IgD-negative memory B cell (primary cell): ENCODE results near the gene SUSD4. TPM values are rescaled to one million over a fixed set of nuclear protein-coding genes. Genes with fewer than 3 reads are reported as not detected.

Source experiments
- H3K27ac Mint-ChIP-seq, 3 donors: one replicate each; pipeline ENCODE4 v1.8.0; 2020 to 2022; ENCODE audit warnings: mild to moderate bottlenecking in 3 of 3, mixed read lengths in 3 of 3, moderate library complexity in 1 of 3
- H3K27me3 Mint-ChIP-seq: one replicate; pipeline ENCODE4 v1.8.0; 2021; ENCODE audit warnings: mixed read lengths
- H3K36me3 Mint-ChIP-seq: one replicate; pipeline ENCODE4 v1.8.0; 2020; ENCODE audit warnings: mild to moderate bottlenecking, mixed read lengths
- H3K4me1 Mint-ChIP-seq, 3 donors: one replicate each; pipeline ENCODE4 v1.8.0; 2020 to 2022; ENCODE audit warnings: mixed read lengths in 3 of 3, mild to moderate bottlenecking in 1 of 3
- H3K4me3 Mint-ChIP-seq, 4 donors: one replicate each; pipeline ENCODE4 v1.8.0; 2020 to 2022; ENCODE audit warnings: mild to moderate bottlenecking in 4 of 4, mixed read lengths in 4 of 4, moderate library complexity in 3 of 4
- H3K9me3 Mint-ChIP-seq, 3 donors: one replicate each; pipeline ENCODE4 v1.8.0; 2020 to 2021; ENCODE audit warnings: mixed read lengths in 3 of 3, mild to moderate bottlenecking in 1 of 3
- polyA plus RNA-seq: library from polyadenylated mRNA; unstranded; fragments of 300-500 nt; fragmentation: Illumina TruSeq; gene quantifications from one replicate; pipeline ENCODE4 v1.2.3, GENCODE V29; 2021

SUSD4 gene
- polyA plus RNA-seq, 1 donor from 2014 or later, result 0.29 TPM

DNA sequence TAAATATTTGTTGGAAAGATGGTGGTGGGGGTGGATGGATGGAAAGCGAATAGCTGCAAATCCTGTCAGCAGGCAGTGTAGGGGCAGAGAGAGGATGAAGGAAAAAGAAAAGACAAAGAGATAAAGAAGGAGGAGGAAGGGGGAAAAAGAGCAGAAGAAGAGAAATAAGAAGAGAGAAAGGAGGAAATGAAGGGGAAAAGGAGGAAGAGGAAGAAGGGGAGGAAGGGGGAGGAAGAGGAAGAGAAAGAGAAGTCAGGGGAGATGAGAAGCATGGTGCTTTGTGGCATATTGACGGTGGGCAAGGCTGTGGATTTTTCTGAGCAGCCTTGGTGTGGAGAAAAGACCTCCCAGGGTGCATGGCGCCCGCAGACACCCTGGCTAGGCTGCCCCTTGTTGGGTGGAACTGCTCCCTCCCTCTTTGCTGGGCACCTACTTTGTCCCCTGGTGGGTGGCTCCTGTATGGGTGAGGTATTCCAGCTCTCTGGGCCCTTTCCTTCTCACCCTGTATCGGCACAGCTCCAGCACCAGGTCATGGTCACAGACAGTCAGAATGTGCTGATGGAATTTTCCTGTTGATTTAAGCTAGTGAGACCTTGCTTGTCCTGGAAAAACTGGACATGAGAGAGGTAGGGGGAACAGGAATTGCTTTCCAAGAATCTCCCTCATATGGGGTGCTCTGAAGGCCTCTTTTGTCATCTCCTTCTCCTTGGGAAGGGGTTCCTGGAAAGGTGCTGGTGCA lies 175.2 kb downstream of the SUSD4 start:
- peaks cover 10% of the 10 kb centered on the region for H3K27me3 Mint-ChIP-seq
- H3K27ac Mint-ChIP-seq, result no peak overlapping the region
- no peak overlapping the region for H3K4me3 Mint-ChIP-seq
- peaks cover 0 to 5% (median 1%) of the 10 kb centered on the region in 3 donors for H3K4me1 Mint-ChIP-seq
- H3K36me3 Mint-ChIP-seq, result no peaks in the 10 kb centered on the region
- no peaks in the 10 kb centered on the region for H3K9me3 Mint-ChIP-seq

DNA sequence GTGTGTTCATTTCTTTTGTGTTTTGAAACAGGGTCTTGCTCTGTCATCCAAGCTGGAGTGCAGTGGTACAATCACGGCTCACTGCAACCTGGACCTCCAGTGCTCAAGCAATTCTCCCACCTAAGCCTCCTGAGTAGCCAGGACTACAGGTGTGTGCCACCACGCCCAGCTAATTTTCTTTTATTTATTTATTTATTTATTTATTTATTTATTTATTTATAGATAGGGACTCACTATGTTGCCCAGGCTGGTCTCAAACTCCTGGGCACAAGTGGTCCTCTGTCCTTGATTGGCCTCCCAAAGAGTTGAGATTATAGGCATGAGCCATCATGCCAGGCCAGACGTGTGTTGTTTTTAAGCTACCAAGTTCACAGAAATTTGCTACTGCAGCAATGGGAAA lies 177.2 kb downstream of the SUSD4 start:
- Mint-ChIP-seq H3K9me3 (no peaks in the 10 kb centered on the region), H3K36me3 (no peaks in the 10 kb centered on the region), H3K27me3 (peaks cover 5% of the 10 kb centered on the region), H3K4me1 (peaks cover 0 to 5% (median 1%) of the 10 kb centered on the region in 3 donors), H3K27ac (no peak overlapping the region), H3K4me3 (no peak overlapping the region)

GRCh38 chr1:223183268-223183862 lies 180.6 kb downstream of the SUSD4 start:
- Mint-ChIP-seq H3K27me3 (peaks cover 19% of the 10 kb centered on the region), H3K36me3 (no peaks in the 10 kb centered on the region), H3K4me3 (no peak overlapping the region), H3K4me1 (peaks cover 0 to 3% (median 0%) of the 10 kb centered on the region in 3 donors), H3K9me3 (no peaks in the 10 kb centered on the region), H3K27ac (no peak overlapping the region)

DNA sequence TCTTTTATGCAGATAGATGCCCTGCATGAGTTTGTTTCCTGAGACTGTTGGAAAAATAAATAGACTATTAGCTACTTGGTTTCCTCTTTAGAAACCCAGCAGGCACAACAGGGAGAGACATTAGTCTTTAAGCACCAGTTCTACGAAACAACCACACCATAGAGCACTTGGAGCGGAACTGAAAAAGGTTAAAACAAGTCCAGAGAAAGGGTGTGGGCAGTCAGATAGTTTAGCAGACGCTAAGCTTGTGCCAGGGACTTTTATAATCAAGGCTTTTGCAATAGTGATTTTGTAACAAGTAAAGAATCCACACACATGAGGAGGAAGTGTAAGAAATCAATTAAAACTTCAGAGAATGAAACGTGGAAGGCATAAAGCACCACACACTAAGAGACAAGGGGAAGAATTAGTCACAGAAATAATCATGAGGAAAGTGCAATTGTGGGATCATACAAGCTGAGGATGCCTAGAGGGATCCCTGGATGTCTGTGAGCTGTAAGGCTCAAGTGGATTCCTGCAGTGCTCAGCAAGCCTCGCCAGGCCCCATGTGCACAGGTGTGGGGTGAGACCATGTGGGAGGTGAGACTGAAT lies 183.2 kb downstream of the SUSD4 start:
- H3K4me3 Mint-ChIP-seq, result no peak overlapping the region
- peaks cover 0 to 3% (median 0%) of the 10 kb centered on the region in 3 donors for H3K4me1 Mint-ChIP-seq
- no peaks in the 10 kb centered on the region for H3K9me3 Mint-ChIP-seq
- peaks cover 2% of the 10 kb centered on the region for H3K36me3 Mint-ChIP-seq
- H3K27ac Mint-ChIP-seq, result no peak overlapping the region
- peaks cover 21% of the 10 kb centered on the region for H3K27me3 Mint-ChIP-seq

GRCh38 chr1:223179786-223180185 lies 184.2 kb downstream of the SUSD4 start:
- Mint-ChIP-seq H3K4me3 (no peak overlapping the region), H3K27ac (no peak overlapping the region), H3K36me3 (peaks cover 2% of the 10 kb centered on the region), H3K27me3 (peaks cover 17% of the 10 kb centered on the region), H3K4me1 (peaks cover 0 to 3% (median 0%) of the 10 kb centered on the region in 3 donors), H3K9me3 (no peaks in the 10 kb centered on the region)

- Mint-ChIP-seq H3K27ac (no peak overlapping the region), H3K4me3 (no peak overlapping the region), H3K36me3 (peaks cover 2% of the 10 kb centered on the region), H3K27me3 (peaks cover 17% of the 10 kb centered on the region), H3K4me1 (peaks cover 0 to 1% (median 0%) of the 10 kb centered on the region in 3 donors), H3K9me3 (no peaks in the 10 kb centered on the region)
Observed at GRCh38 chr1:223179280-223179679, 184.7 kb downstream of the SUSD4 start.

- H3K36me3 Mint-ChIP-seq, result peaks cover 2% of the 10 kb centered on the region
- H3K4me1 Mint-ChIP-seq, result peaks cover 0 to 1% (median 0%) of the 10 kb centered on the region in 3 donors
- H3K9me3 Mint-ChIP-seq, result no peaks in the 10 kb centered on the region
- no peak overlapping the region for H3K4me3 Mint-ChIP-seq
- H3K27me3 Mint-ChIP-seq, result peaks cover 17% of the 10 kb centered on the region
- no peak overlapping the region for H3K27ac Mint-ChIP-seq
Observed at GRCh38 chr1:223177681-223178080, 186.3 kb downstream of the SUSD4 start.

DNA sequence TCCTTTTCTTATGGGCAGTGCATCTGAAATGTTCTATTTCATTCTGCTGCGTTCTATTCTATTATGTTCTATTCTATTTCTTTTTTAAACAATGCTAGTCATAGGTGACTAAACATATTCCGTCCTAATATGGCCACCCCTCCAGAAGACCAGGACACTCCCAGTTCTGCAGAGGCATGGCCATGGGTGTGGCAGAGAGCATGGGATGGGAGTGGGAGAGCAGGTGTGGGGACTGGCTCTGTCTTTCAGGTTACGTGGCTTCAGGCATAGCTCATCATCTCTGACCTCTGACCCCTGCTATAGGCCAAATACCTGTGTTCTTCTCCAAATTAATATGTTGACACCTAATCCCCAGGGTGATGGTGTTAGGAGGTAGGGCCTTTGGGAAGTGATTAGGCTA lies 187.5 kb downstream of the SUSD4 start:
- peaks cover 0 to 1% (median 0%) of the 10 kb centered on the region in 3 donors for H3K4me1 Mint-ChIP-seq
- H3K9me3 Mint-ChIP-seq, result no peaks in the 10 kb centered on the region
- H3K36me3 Mint-ChIP-seq, result peaks cover 5% of the 10 kb centered on the region

GRCh38 chr1:223175633-223176032 lies 188.3 kb downstream of the SUSD4 start:
- Mint-ChIP-seq H3K4me1 (peaks cover 0 to 1% (median 0%) of the 10 kb centered on the region in 3 donors), H3K27me3 (peaks cover 11% of the 10 kb centered on the region), H3K27ac (no peak overlapping the region), H3K9me3 (no peaks in the 10 kb centered on the region), H3K36me3 (peaks cover 5% of the 10 kb centered on the region), H3K4me3 (no peak overlapping the region)

More for the DNA sequence above, 187.5 kb downstream of the SUSD4 start:
- Mint-ChIP-seq H3K4me3 (no peak overlapping the region), H3K27me3 (peaks cover 14% of the 10 kb centered on the region), H3K27ac (no peak overlapping the region)

DNA sequence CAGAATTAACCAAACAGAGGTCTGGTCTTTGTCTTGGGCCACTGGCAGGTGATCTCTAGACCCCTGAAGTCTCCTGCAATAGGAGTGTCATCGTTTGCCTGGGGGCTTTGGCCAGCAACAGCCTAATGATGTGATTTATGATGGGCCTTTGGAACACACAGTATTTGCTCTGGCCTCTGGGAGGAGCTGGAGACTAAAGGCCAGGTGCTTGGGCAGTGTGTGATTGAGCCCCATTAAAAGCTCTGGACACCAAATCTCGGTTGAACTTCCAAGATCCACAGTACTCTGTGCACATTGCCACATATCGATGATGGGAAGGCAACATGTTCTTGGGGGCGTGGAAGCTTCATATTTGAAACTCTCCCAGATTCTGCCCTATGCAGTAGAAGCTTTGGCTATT lies 188.9 kb downstream of the SUSD4 start:
- Mint-ChIP-seq H3K9me3 (peaks cover 0 to 1% (median 0%) of the 10 kb centered on the region in 3 donors), H3K4me3 (no peak overlapping the region), H3K27ac (no peak overlapping the region), H3K27me3 (peaks cover 10% of the 10 kb centered on the region), H3K4me1 (peaks cover 0 to under 1% (median 0%) of the 10 kb centered on the region in 3 donors), H3K36me3 (peaks cover 5% of the 10 kb centered on the region)

Other genes starting within 250 kb of the SUSD4 start
- gene TLR5, start 220.9 kb downstream of the SUSD4 start, polyA plus RNA-seq, result 1.1 TPM
- not detected for gene CCDC185, start 29.2 kb upstream of the SUSD4 start, polyA plus RNA-seq